Measurements from ENCODE around the gene RELCH. TPM values are rescaled to one million over a fixed set of nuclear protein-coding genes. Genes with fewer than 3 reads are reported as not detected.

RELCH gene
- total and polyA plus RNA-seq, 9 donors = 11.2 to 32.7 (median 23.6) TPM

DNA sequence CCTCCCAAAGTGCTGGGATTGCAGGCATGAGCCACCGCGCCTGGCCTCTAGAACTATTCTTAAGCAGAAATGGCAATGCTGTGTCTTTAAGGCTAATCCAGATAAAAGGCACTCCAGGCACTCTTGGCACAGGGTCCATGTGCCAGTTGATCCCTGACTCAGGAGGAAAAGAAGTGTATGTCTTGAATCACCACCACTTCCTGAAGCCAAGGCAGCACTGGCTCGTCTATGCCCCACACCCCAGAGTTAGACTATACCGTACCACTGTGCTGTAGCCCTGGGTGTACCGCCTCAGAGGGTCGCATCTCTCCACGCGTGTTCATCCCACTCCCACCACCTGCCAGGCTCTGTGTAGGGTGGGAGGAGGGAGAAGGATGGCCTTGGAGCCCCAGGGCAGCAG lies 147.1 kb downstream of the RELCH start:
- Histone ChIP-seq H3K9me3 (no peaks in the 10 kb centered on the region), H3K4me1 (ENCODE audit: insufficient read depth) (no peaks in the 10 kb centered on the region), H3K27ac (no peak overlapping the region), H3K27me3 (no peaks in the 10 kb centered on the region), H3K36me3 (no peaks in the 10 kb centered on the region), H3K4me3 (no peak overlapping the region)
- DNase-seq = no peak
- intact Hi-C loops (cut with DNase I) = no loop called here
- WGBS, 3 donors = 85 to 89% (median 87%) methylated on average over 8 of the region's 8 CpGs
- no peak for TF ChIP-seq EP300 (IDR thresholded peaks at IDR 0.05)
- TF ChIP-seq, protein P1, sequence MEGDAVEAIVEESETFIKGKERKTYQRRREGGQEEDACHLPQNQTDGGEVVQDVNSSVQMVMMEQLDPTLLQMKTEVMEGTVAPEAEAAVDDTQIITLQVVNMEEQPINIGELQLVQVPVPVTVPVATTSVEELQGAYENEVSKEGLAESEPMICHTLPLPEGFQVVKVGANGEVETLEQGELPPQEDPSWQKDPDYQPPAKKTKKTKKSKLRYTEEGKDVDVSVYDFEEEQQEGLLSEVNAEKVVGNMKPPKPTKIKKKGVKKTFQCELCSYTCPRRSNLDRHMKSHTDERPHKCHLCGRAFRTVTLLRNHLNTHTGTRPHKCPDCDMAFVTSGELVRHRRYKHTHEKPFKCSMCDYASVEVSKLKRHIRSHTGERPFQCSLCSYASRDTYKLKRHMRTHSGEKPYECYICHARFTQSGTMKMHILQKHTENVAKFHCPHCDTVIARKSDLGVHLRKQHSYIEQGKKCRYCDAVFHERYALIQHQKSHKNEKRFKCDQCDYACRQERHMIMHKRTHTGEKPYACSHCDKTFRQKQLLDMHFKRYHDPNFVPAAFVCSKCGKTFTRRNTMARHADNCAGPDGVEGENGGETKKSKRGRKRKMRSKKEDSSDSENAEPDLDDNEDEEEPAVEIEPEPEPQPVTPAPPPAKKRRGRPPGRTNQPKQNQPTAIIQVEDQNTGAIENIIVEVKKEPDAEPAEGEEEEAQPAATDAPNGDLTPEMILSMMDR (IDR thresholded peaks at IDR 0.05) = no peak
- no peak for TF ChIP-seq POLR2A (IDR thresholded peaks at IDR 0.05)

- Histone ChIP-seq H3K4me3 (no peak overlapping the region), H3K27me3 (no peaks in the 10 kb centered on the region), H3K36me3 (no peaks in the 10 kb centered on the region), H3K27ac (no peak overlapping the region), H3K9me3 (no peaks in the 10 kb centered on the region), H3K4me1 (ENCODE audit: insufficient read depth) (no peaks in the 10 kb centered on the region)
- intact Hi-C loops (cut with DNase I) = no loop called here
- DNase-seq = no peak
- 81 to 89% (median 88%) methylated on average over 5 of the region's 5 CpGs for WGBS, 3 donors
- no peak for TF ChIP-seq EP300 (IDR thresholded peaks at IDR 0.05)
- TF ChIP-seq POLR2A (IDR thresholded peaks at IDR 0.05) = no peak
- TF ChIP-seq, protein P1 (IDR thresholded peaks at IDR 0.05) = no peak
These were observed 148.4 kb downstream of the RELCH start for GRCh38 chr18:62335494-62335893.

DNA sequence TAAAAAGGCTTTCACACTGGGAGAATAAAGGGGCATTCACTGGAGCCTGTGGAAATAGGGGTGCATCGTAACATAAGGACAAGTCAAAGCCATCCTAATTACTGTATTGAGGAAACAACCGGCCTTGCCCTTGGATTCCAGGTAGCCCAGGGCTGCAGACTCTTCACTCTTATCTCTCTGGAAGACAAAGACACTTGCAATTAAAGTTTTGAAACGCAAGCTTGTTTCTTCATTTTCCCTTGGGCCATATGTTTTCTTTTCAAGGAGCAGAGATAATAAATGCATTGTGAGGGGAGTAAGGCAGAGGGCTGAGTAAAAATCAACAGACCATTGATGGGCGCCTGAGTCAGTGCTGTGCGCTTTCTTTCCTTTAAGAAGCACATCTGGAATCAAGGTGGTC lies 149.6 kb downstream of the RELCH start:
- Histone ChIP-seq H3K9me3 (no peaks in the 10 kb centered on the region), H3K36me3 (no peaks in the 10 kb centered on the region), H3K27ac (no peak overlapping the region), H3K27me3 (no peaks in the 10 kb centered on the region), H3K4me3 (no peak overlapping the region), H3K4me1 (ENCODE audit: insufficient read depth) (no peaks in the 10 kb centered on the region)
- 57 to 62% (median 57%) methylated on average over 5 of the region's 5 CpGs for WGBS, 3 donors
- TF ChIP-seq EP300 (IDR thresholded peaks at IDR 0.05) = no peak
- intact Hi-C loops (cut with DNase I) = no loop called here
- no peak for DNase-seq

DNA sequence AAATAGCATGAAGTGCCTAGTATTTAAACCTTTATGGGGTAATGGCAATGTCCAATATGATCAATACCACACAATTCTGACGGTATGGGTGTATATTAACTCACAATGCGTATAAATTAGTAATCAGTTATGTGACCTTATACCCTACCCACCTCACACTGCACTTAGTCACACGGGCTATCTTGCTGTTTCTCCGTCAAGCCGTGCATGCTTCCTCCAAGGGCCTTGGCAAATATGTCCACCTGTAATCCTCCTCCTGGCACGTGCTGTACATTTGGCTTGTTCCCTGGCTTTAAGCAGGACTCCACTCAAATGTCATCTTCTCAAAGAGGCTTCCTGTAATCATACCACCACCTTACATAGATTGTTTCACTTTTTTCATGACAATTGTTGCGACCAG lies 150.3 kb downstream of the RELCH start:
- 70 to 79% (median 73%) methylated on average over 7 of the region's 7 CpGs for WGBS, 3 donors
- intact Hi-C loops (cut with DNase I) = no loop called here

DNA sequence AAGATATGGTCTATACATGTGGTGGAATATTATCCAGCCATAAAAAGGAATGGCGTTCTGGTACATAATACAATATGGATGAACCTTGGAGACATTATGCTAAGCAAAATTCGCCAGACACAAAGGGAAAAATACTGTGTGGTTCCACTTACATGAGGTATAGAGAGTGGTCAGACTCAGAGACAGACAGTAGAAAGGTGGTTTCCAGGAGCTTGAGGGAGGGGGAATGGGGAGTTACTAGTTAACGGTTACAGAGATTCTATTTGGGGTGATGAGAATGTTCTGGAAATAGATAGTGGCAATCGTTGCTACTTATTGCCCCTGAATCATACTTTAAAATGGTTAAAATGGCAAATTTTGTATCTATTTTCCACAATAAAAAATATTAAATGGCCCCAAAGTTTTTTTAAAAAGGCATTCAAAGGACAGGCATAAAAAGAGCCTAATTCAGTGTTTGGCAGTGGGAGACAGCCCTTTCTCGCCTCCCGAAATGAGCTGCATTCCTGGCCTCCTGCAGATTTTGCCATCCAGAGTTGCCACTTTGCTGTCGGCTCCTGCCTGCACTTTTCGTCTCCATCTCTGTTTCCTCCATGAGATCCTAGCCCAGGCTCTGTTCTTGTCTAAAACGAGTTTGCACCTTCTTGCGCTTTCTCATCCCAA lies 151.5 kb downstream of the RELCH start:
- no peaks in the 10 kb centered on the region for H3K4me1 ChIP-seq (ENCODE audit: insufficient read depth)
- H3K9me3 ChIP-seq = no peaks in the 10 kb centered on the region
- H3K27ac ChIP-seq = no peak overlapping the region
- TF ChIP-seq POLR2A (IDR thresholded peaks at IDR 0.05) = no peak
- TF ChIP-seq EP300 (IDR thresholded peaks at IDR 0.05) = no peak
- TF ChIP-seq, protein P1 (IDR thresholded peaks at IDR 0.05) = no peak
- H3K4me3 ChIP-seq = no peak overlapping the region
- no peak for DNase-seq
- no peaks in the 10 kb centered on the region for H3K27me3 ChIP-seq
- 59 to 67% (median 62%) methylated on average over 10 of the region's 10 CpGs for WGBS, 3 donors
- intact Hi-C loops (cut with DNase I) = no loop called here
- H3K36me3 ChIP-seq = no peaks in the 10 kb centered on the region

More for the DNA sequence above, 150.3 kb downstream of the RELCH start:
- no peak overlapping the region for H3K27ac ChIP-seq
- TF ChIP-seq POLR2A (IDR thresholded peaks at IDR 0.05) = no peak
- TF ChIP-seq, protein P1 (IDR thresholded peaks at IDR 0.05) = no peak
- no peak for TF ChIP-seq EP300 (IDR thresholded peaks at IDR 0.05)
- H3K36me3 ChIP-seq = no peaks in the 10 kb centered on the region
- no peak overlapping the region for H3K4me3 ChIP-seq
- no peak for DNase-seq
- H3K4me1 ChIP-seq (ENCODE audit: insufficient read depth) = no peaks in the 10 kb centered on the region
- no peaks in the 10 kb centered on the region for H3K27me3 ChIP-seq
- H3K9me3 ChIP-seq = no peaks in the 10 kb centered on the region

Data from ovary (tissue), 9 donors.